Neural cell (in vitro differentiated cells): ENCODE measurements around the gene ATAD1.

Source experiments
- EP300 ChIP-seq: fragments of 450-650 bp; conservative IDR thresholded peaks from 2 replicates; pipeline ENCODE4 v1.6.1; 2014; ENCODE audit warnings: antibody characterized with exemption, mild to moderate bottlenecking, moderate library complexity; ENCODE audit not compliant: poor library complexity, severe bottlenecking
- MXI1 ChIP-seq: fragments of 450-650 bp; conservative IDR thresholded peaks from 2 replicates; pipeline ENCODE4 v1.6.1; 2014; ENCODE audit warnings: antibody characterized with exemption, mild to moderate bottlenecking; ENCODE audit not compliant: poor library complexity, severe bottlenecking
- POLR2AphosphoS5 ChIP-seq: IDR thresholded peaks from 2 replicates; pipeline ENCODE4 v1.6.1; 2012
- RAD21 ChIP-seq: fragments of 450-650 bp; conservative IDR thresholded peaks from 2 replicates; pipeline ENCODE4 v1.6.1; 2014; ENCODE audit warnings: antibody characterized with exemption, mild to moderate bottlenecking, moderate library complexity
- TAF1 ChIP-seq: IDR thresholded peaks from 2 replicates; pipeline ENCODE4 v1.6.1; 2012; ENCODE audit warnings: low read depth
- TF ChIP-seq, protein P1 (sequence below): fragments of 450-650 bp; IDR thresholded peaks from 2 replicates; pipeline ENCODE4 v1.5.1; 2014; ENCODE audit warnings: antibody characterized with exemption, mild to moderate bottlenecking, moderate library complexity; ENCODE audit not compliant: poor library complexity, severe bottlenecking

DNA sequence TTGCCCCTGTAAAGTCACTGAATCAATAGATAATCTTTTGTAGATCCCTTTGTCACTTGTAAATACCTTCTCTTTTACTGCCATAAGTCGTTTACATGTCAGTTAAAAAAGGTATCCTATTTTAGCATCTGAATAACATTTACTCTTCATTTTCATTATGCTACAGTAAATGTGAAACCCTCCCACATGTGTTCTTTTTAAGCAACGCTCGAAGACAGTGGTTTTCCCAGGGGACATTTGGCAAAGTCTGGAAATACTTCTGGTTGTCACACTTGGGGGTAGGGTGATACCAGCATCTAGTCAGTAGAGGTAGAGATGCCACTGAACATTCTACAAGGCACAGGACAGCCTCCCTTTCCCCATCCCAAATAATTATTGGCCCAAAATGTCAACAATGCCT, 23.7 kb downstream of the ATAD1 start:
- no peak for TF ChIP-seq RAD21
- TF ChIP-seq POLR2AphosphoS5, result no peak
- TF ChIP-seq EP300, result no peak
- TF ChIP-seq, protein P1, sequence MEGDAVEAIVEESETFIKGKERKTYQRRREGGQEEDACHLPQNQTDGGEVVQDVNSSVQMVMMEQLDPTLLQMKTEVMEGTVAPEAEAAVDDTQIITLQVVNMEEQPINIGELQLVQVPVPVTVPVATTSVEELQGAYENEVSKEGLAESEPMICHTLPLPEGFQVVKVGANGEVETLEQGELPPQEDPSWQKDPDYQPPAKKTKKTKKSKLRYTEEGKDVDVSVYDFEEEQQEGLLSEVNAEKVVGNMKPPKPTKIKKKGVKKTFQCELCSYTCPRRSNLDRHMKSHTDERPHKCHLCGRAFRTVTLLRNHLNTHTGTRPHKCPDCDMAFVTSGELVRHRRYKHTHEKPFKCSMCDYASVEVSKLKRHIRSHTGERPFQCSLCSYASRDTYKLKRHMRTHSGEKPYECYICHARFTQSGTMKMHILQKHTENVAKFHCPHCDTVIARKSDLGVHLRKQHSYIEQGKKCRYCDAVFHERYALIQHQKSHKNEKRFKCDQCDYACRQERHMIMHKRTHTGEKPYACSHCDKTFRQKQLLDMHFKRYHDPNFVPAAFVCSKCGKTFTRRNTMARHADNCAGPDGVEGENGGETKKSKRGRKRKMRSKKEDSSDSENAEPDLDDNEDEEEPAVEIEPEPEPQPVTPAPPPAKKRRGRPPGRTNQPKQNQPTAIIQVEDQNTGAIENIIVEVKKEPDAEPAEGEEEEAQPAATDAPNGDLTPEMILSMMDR, result no peak
- TF ChIP-seq TAF1, result no peak
- TF ChIP-seq MXI1, result no peak
